GM18526 (cell line): Measurements from ENCODE around the gene POLR1D.

Source experiments
- POLR2A ChIP-seq: IDR thresholded peaks from 3 replicates; pipeline ENCODE4 v1.6.1; 2011; ENCODE audit not compliant: insufficient read length; ENCODE audit errors: extremely low read depth

POLR1D gene

DNA sequence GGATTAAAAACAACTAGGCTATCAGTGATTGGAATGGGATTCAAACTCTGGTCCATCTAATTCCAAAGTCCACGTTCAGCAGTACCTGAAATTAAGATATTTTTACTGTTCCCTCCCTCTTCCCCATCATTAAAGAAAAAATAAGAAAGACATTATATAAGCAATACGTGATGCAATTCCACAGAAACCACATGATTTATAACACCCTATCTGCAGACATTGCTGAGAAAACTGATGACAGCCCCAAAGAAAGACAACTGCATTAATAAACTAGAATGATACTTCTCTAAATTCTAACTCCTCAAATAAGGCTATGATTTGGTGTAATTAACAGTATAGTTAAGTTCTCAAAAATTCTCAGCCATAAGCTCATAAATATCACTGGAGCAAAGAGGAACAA is 20.5 kb upstream of the POLR1D start:
- TF ChIP-seq POLR2A: no peak

DNA sequence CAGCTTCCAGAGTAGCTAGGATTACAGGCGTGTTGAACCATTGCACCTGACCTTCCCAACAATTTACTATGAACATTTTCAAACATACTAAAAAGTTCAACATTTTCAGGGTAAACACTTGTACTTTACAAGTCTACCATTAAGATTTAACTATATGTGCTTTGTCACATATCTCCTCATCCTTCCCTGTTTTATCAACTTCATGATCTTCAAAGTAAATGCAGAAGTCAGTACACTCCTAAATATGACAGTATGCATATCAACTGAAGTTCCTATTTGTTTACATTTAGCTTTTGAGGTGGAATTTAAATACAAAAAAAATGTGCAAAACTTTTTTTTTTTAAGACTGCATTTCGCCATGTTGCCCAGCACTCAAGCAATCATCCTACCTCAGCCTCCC is 19.9 kb upstream of the POLR1D start:
- TF ChIP-seq POLR2A: no peak

DNA sequence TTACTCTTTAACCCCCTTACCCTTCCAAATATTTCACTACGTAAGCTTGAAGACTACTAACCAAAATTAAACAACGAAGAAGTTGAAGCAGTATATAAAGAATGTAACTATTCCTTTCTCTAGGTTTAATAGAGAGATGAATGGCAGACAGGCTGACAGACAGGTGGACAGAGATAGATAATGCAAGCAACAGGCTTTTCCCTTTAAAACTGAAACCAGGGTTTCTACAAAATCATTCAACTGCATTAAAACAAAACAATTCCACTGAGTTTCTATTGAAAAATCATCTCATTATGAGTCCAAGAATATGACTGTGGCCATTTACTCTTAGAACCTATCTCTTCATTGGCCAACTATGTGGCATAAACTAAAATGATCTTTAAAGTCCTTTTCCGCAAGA is 16.6 kb upstream of the POLR1D start:
- TF ChIP-seq POLR2A: no peak

DNA sequence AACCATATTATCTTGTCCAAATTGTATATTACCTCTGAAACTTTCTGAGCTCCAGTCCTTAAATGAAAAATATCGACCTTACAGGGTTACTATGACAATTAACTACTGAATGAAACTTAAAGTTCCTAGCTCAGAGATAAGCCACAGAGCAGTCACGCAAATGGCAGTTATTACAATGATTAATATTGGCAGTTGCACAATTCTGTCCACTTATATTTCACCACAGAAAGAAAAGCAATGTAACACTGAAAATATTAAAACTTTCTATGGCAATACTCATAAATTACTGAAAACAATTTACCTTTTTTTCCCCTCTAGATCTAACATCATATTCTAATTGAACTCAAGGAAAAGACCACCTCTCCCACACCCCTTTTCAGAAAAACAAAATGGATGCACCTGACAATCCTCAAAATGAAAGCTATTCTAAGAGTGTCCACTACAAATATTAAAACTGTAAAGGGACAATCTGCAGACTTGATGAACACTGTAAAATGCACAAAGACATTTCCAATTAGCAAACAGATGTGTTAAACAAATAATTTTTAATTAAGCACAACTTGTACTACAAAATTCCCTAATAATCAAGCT is 16.0 kb upstream of the POLR1D start:
- no peak for TF ChIP-seq POLR2A

DNA sequence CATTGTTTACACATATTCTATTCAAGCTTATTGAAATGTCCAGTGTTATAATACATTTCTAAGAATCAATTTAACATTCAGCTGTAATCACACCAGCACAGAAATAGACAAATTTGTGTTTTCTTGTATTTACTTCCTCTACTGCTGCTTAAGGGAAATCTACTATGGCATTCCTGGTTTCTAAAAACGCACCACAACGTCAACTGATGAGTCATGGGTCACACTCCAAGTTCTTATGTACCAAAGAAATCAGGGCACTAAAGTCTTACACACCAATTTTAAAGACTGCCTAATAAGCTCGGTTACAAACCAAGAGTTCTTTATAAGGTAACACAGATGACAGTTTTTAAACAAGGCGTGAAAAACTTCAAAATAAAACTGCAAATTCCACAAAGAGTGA is 14.6 kb upstream of the POLR1D start:
- TF ChIP-seq POLR2A: no peak

DNA sequence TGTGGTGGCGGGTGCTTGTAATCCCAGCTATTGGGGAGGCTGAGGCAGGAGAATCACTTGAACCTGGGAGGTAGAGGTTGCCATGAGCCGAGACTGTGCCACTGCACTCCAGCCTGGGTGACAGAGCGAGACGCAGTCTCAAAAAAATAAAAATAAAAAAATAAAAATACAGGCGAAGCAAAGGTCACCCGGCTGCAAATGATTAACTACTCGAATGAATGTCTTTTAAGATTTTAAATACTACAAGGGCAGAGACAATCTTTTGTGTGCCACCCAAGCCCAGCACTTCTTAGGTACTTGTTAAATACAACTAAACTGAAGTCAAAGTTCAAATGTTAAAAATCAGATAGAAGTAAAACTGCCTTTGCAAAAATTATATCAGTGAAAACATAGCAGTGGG is 8.1 kb upstream of the POLR1D start:
- no peak for TF ChIP-seq POLR2A

DNA sequence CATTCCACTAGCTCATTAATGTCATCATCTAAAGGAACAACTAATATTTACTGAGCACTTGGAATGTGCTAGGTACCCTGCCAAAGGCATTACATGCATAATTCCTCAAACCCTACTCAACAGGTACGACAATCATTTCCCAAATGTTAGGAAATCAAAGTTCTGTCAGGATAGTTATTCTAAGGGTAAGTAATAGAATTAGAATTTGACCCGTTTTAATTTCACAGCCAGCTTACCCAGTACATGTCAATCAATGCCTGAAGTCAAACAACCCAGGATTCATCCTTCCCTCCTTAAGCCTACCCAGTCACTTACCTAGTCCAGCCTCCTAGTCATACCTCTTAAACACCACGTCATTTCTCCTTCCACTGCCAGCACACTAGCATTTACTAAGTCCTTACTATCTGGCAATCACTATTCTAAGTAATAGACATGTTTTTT is 3.8 kb upstream of the POLR1D start:
- TF ChIP-seq POLR2A: no peak

DNA sequence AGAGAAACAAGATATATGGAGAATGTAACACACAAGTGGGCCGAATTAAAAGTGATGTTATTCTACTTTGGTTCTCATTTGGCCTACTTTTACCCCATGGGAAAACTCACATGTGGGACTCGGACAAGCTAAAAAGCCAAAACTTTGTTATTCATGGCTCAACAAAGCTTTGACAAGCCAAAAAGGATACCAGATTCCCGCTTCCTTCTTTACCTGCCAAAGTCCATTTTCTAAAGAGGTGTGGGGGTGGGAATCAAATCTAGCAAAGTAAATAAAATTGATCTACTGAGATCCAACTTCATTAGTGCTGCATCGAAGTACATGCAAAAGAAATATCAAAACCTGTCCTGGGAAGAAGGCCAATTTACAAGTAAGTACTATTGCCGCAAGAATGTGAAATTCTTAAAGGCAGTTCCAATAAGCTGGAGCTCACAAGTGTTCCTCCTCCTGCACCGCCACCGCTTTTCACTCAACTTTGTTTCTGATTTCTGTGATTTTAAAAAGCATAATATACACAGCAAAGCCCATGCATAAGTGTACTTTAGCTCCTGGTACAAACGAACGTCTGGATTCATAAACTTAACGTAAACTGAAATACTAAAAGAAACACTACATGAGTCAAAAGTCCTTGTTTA is 2.5 kb upstream of the POLR1D start:
- TF ChIP-seq POLR2A: no peak

DNA sequence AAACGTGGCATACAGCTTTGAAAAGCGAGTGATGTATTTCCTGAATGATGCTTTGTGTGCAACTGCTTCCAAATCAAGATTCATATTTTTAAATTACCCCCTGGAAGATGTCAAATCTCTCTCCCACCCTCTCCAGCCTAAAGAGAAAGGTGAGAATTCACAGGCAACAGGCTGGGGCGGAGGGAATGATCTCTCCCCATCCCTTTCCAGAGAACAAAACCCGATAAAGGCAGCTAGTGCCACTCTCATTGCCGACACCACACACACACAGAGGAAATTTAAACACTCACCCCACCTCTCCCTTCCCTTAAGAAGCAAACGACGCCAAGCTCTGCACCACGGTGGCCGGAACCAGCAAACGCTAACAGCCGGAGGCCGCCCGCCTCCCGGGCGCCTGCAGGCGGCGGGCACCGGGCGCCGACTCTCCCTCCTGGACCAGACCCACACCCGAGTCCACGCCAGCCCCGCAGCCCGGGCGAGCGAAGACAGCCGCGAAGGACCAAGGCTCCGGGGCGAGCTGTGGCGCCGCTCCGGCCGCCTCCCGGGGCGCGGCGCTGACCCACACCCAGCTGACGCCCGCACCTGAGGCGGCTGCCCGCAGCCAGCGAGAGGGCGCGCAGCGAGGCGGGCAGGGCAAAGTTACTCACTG is 1.8 kb upstream of the POLR1D start:
- TF ChIP-seq POLR2A: no peak

DNA sequence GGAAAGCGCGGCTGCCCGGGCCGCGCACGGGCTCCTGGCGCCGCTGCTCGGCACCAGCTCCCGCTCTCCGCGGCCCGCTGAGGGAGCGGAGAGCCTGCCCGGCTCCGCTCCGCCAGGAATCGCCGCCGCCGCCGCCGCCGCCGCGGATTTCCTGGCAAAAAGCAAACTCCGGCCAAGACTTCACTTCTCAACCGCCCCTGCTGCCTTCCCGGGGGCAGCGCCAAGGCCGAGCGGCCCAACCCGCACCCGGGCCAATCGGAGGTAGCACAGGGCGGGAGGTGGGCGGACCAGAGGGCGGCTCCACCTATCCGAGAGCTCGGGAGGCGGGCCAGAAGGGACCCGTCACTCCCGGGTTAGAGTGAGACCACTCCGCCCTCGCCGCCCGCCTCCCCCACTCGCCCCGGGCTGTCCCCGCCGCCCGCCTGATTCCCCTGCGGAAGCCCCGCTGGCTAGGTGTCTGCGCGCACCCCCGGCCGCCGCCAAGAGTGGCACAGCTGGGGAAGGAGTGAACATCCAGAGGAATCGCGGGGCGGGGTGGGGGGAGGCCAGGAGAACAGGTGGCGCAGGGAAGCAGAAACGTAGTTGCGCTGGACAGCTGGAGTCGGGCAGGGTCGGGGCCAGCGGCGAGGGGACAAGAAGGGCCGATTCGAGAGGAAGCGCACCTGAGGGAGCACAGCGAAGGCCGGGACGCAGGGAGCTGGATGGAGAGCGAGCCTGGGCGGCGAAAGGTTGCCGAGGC is 1.1 kb upstream of the POLR1D start, which contains the start of gene LNX2:
Gene LNX2, minus strand, starts transcription at position 153 of the 739 bp plus-strand sequence. CDS start 38,826 bp downstream, outside the sequence.
- TF ChIP-seq POLR2A: peak; percentile 59

DNA sequence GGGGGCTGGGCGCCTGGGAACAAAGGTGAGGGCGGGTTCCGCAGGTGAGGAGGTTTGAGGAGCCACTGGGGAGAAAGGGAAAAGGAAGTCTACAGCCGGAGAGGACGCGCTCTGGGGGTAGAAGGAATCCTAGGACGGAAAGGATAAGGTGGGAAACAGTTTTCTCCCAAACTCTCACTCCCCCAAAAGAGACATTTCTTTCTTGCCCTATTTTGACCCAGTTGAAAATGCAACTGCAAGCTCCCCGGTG is 651 bp upstream of the POLR1D start:
- TF ChIP-seq POLR2A: no peak

DNA sequence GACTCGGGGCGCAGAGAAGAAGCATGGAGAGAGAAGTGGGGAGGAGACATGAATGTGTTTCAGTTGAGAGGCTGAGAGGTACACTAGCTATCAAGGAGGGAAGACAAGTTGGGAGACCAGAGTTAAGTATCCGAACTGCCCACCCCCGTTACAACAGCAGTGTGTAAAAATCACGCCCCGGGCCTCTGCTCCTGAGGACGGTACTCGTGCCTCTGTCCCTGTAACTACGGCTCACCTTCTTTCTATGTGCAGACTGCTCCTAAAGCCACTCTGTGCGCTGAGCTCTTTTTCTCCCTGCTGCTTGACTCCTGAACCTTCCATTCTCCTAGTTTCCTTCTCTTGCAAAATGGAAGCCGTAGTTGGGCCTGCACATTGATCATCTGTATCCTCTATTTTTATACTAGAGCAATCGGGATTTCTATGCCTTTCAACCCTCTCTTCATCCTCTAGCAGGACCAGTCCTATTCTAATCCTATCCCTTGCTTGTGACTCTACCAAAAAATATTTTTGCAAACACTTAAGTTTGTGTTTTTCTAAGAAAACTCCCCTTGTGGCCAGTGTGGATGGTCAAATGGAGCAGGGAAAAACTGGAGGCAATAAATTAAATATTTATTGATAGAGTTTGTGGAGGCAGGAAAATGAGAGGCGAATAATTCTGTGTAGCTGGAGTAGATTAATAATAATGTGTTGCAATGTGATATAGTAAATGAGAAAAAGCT is 569 bp downstream of the POLR1D start:
- no peak for TF ChIP-seq POLR2A

DNA sequence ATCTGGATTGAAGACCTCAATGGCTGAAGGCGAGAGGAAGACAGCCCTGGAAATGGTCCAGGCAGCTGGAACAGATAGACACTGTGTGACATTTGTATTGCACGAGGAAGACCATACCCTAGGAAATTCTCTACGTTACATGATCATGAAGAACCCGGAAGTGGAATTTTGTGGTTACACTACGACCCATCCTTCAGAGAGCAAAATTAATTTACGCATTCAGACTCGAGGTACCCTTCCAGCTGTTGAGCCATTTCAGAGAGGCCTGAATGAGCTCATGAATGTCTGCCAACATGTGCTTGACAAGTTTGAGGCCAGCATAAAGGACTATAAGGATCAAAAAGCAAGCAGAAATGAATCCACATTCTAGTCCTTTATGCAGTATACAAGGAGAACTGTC is 1.2 kb downstream of the POLR1D start:
- TF ChIP-seq POLR2A: no peak

DNA sequence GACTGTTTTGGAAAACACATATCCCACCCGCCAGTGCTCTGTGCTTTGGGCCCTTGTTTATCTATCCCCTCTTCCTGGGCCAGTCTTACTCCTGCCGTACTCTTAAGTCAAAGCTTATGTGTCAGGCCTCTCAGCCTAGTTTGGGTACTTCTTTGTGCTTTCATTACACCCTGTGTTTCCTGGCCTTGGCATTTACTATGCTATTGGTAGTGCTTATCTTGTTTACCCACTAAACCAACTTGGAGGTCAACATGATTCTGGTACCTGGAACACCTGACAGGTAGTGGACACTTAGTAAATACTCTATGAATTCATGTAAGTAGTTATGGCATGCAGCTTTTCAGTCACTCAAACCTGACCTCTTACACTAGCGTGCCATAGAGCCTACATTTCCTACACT is 2.4 kb downstream of the POLR1D start:
- no peak for TF ChIP-seq POLR2A

DNA sequence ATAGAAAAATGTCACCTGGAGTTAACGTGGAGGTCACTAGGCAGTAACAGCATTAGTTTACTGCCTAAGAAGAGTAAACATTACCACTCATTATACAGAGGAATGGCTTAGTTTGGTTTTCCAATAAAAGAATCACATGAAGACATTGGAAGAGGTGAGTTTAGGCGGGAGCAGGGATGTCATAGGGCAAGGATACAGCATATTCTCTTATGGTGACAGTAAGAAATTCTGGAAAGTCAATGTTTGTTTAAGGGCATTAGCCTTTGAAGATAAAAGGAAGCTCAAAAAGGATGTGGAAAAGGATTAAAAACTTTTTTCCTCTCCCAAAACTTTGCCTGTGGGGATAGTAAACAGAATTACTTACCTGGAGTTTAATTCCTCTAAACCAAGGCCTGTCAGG is 4.1 kb downstream of the POLR1D start:
- TF ChIP-seq POLR2A: no peak
